WTC11 (cell line): ENCODE data around the gene MYMK. TPM values are rescaled to one million over a fixed set of nuclear protein-coding genes. Genes with fewer than 3 reads are reported as not detected.
A peak's percentile ranks its signal among the peaks of the same experiment; 100 is the strongest.

Source experiments
- ATAC-seq: fragments of 200-7000 bp; cut with Tn5 transposase; 2 replicates; pipeline ENCODE4 v1.10.0; 2021; ENCODE audit warnings: mild to moderate bottlenecking, moderate library complexity
- CTCF ChIA-PET: fragments of 300-600 bp; sonication (Branson Sonifier 250); formaldehyde crosslinking; loops from one replicate; lab custom pipeline; 2021; ENCODE audit warnings: antibody characterized with exemption; lab: Charles Lee
- POLR2A ChIA-PET: fragments of 350-600 bp; sonication (Branson Sonifier 250); formaldehyde crosslinking; loops from one replicate; lab custom pipeline; 2021; ENCODE audit warnings: antibody characterized with exemption; lab: Charles Lee
- DNase-seq: peaks from one replicate; pipeline ENCODE4 v3.0.0; 2021; ENCODE audit warnings: low spot score
- H3K27ac Mint-ChIP-seq: 2 replicates; pipeline ENCODE4 v1.8.0; 2021; ENCODE audit warnings: mixed read lengths
- H3K27me3 Mint-ChIP-seq: 2 replicates; pipeline ENCODE4 v1.8.0; 2021; ENCODE audit warnings: low read depth, mild to moderate bottlenecking, moderate library complexity, mixed read lengths
- H3K36me3 Mint-ChIP-seq: 2 replicates; pipeline ENCODE4 v1.8.0; 2021; ENCODE audit warnings: mixed read lengths
- H3K4me1 Mint-ChIP-seq: 2 replicates; pipeline ENCODE4 v1.8.0; 2022; ENCODE audit warnings: mixed read lengths
- H3K4me3 Mint-ChIP-seq: 2 replicates; pipeline ENCODE4 v1.8.0; 2021; ENCODE audit warnings: mild to moderate bottlenecking, moderate library complexity, mixed read lengths
- H3K9me3 Mint-ChIP-seq: 2 replicates; pipeline ENCODE4 v1.8.0; 2021; ENCODE audit warnings: mixed read lengths
- AR ChIP-seq: fragments of 250-450 bp; sonication (Bioruptor Pico); IDR thresholded peaks from 2 replicates; pipeline ENCODE4 v1.9.0; 2021; ENCODE audit warnings: mild to moderate bottlenecking
- ARID4B ChIP-seq: sonication (generic); formaldehyde crosslinking; IDR thresholded peaks from 2 replicates; pipeline ENCODE4 v1.8.0; 2023; ENCODE audit warnings: missing genetic modification reagents, mild to moderate bottlenecking, borderline replicate concordance
- EMX1 ChIP-seq: fragments of 250-450 bp; sonication (Bioruptor Pico); IDR thresholded peaks from 2 replicates; pipeline ENCODE4 v1.8.0; 2021; ENCODE audit warnings: mild to moderate bottlenecking
- NFE2L1 ChIP-seq: sonication (generic); formaldehyde crosslinking; IDR thresholded peaks from 2 replicates; pipeline ENCODE4 v1.8.1; 2023; ENCODE audit warnings: missing genetic modification reagents
- PREB ChIP-seq: sonication (generic); formaldehyde crosslinking; IDR thresholded peaks from 2 replicates; pipeline ENCODE4 v1.8.1; 2022; ENCODE audit warnings: mild to moderate bottlenecking, missing genetic modification reagents, moderate library complexity, borderline replicate concordance
- SMAD4 ChIP-seq: sonication (generic); formaldehyde crosslinking; IDR thresholded peaks from 2 replicates; pipeline ENCODE4 v1.8.0; 2022; ENCODE audit warnings: mild to moderate bottlenecking, missing genetic modification reagents
- ZNF281 ChIP-seq: sonication (generic); formaldehyde crosslinking; IDR thresholded peaks from 2 replicates; pipeline ENCODE4 v1.8.0; 2023; ENCODE audit warnings: mild to moderate bottlenecking, missing genetic modification reagents
- ZNF423 ChIP-seq: fragments of 250-450 bp; sonication (Bioruptor Pico); IDR thresholded peaks from 2 replicates; pipeline ENCODE4 v2.1.2; 2022; ENCODE audit warnings: mild to moderate bottlenecking, moderate library complexity
- total RNA-seq: library from RNA; stranded (reverse); gene quantifications from 3 replicates; pipeline ENCODE4 v1.2.3, GENCODE V29; 2021

The MYMK gene
- total RNA-seq, 1 experiment from 2014 or later: not detected

GRCh38 chr9:133539991-133540697, 15.4 kb upstream of the MYMK start:
- POLR2A ChIA-PET: no interaction called here
- H3K4me1 Mint-ChIP-seq: peaks cover 23% of the 10 kb centered on the region
- H3K4me3 Mint-ChIP-seq: no peak overlapping the region; the same call in 1 of the 2 replicates
- CTCF ChIA-PET: interaction anchor here (0.8 to 2.9 kb wide), 16 partner anchors 7 to 396 kb away, joined by 3 to 12 read pairs (median 4); no protein-coding TSS in a partner anchor
- no peaks in the 10 kb centered on the region for H3K9me3 Mint-ChIP-seq
- no peak for TF ChIP-seq AR (CRISPR knock-in tag)
- TF ChIP-seq PREB (CRISPR knock-in tag): no peak
- no peak for TF ChIP-seq ZNF423 (CRISPR knock-in tag)
- TF ChIP-seq EMX1 (CRISPR knock-in tag): no peak
- no peak for TF ChIP-seq SMAD4 (CRISPR knock-in tag)
- TF ChIP-seq ARID4B (CRISPR knock-in tag): no peak
- TF ChIP-seq, all 79 proteins: peak for 0
- no peaks in the 10 kb centered on the region for H3K36me3 Mint-ChIP-seq
- ATAC-seq: no peak
- no peak overlapping the region for H3K27ac Mint-ChIP-seq
- DNase-seq: no peak
- peaks cover 8% of the 10 kb centered on the region for H3K27me3 Mint-ChIP-seq

- Mint-ChIP-seq H3K36me3 (no peaks in the 10 kb centered on the region), H3K4me3 (no peak overlapping the region), H3K27ac (peak overlapping the region; percentile 94), H3K27me3 (peaks cover 11% of the 10 kb centered on the region), H3K4me1 (peaks cover 23% of the 10 kb centered on the region), H3K9me3 (no peaks in the 10 kb centered on the region)
- ATAC-seq (peak; percentile 7; the same call in 1 of the 2 replicates), DNase-seq (no peak)
- POLR2A ChIA-PET: no interaction called here
- 0 out of 2 replicates have a peak, but pooled peaks have one; percentile 12 for TF ChIP-seq ZNF281 (CRISPR knock-in tag)
- TF ChIP-seq NFE2L1 (CRISPR knock-in tag): no peak
- CTCF ChIA-PET: interaction anchor here (1.0 to 2.9 kb wide), 16 partner anchors 8 to 395 kb away, joined by 3 to 12 read pairs (median 4); no protein-coding TSS in a partner anchor
Measured at GRCh38 chr9:133538851-133539833, 14.4 kb upstream of the MYMK start.
